Endometrial microvascular endothelial cells (primary cell): ENCODE measurements around the gene OAS1. TPM values are rescaled to one million over a fixed set of nuclear protein-coding genes. Genes with fewer than 3 reads are reported as not detected.

Source experiments
- in situ Hi-C: cut with HindIII; loops from 2 replicates; pipeline ENCODE4 v1.10.0; 2017; ENCODE audit warnings: low sequenced_read_pairs, low pct_unique_long_range_greater_than_20kb; ENCODE audit errors: inconsistent ontology term
- total RNA-seq: library from RNA; depleted of rRNA; stranded (reverse); fragments of >200 nt; gene quantifications from one replicate; pipeline ENCODE4 v1.2.3, GENCODE V29; 2015; ENCODE audit errors: inconsistent ontology term

Gene OAS1
- total RNA-seq, 1 donor from 2014 or later: 14.0 TPM

DNA sequence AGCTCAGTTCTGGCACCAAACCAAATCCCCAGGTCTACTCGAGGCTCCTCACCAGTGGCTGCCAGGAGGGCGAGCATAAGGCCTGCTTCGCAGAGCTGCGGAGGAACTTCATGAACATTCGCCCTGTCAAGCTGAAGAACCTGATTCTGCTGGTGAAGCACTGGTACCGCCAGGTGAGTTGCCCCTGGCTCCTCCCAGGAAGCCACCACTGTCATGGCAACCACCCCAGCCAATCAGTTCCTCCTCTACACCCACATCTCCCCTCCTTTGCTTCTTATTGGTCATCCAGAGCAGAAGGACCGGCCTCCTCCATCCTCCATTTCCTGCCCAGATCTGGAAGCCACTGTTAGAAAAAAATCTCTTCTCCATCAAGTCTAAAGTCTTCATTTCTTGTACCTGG is 54.3 kb downstream of the OAS1 start:
- in situ Hi-C loops: no loop called here

DNA sequence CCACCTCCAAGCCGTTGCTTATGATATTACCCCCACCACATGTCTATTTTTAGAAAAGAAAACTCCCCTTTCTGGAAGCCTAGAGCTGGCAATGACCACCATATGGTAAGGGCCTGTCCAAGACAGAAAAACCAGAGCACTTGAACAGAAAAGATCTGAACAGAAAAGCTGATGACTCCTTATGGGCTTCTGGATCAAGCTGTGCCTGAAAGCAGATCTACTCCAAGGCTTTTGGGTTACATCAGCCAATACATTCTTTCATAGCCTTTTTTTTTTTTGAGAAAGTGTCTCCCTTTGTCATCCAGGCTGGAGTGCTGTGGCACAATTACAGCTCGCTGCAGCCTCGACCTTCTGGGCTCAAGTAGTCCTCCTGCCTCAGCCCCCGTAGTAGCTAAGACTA is 54.8 kb downstream of the OAS1 start:
- in situ Hi-C loops: no loop called here

GRCh38 chr12:112962561-112962960 is 55.8 kb downstream of the OAS1 start:
- in situ Hi-C loops: no loop called here

DNA sequence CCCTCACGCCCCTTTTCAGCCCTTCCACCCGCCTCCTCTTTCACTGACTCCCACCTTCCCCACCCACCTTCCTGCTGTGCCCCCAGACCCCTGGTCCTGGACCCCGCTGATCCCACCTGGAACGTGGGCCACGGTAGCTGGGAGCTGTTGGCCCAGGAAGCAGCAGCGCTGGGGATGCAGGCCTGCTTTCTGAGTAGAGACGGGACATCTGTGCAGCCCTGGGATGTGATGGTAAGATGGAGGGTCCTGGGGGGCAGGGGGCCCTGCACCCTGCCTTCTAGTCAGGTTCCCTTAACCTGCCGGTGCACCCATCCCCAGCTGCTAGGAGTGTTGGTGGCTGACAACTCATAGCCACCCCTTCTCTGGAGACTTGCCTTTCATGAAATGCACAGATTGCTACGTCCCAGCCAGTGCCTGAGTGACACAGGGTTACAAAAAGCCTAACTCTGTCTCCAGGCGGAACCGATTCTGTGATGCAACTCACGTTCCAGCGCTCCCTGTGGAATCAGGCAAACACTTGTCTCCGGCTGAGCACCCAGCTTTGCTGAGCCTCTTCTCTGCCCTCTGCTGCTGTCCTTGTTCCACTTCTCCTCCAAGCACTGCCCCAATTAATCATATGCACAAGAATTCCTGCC is 56.6 kb downstream of the OAS1 start:
- in situ Hi-C loops: no loop called here

GRCh38 chr12:112964067-112964670 is 57.4 kb downstream of the OAS1 start:
- in situ Hi-C loops: no loop called here

DNA sequence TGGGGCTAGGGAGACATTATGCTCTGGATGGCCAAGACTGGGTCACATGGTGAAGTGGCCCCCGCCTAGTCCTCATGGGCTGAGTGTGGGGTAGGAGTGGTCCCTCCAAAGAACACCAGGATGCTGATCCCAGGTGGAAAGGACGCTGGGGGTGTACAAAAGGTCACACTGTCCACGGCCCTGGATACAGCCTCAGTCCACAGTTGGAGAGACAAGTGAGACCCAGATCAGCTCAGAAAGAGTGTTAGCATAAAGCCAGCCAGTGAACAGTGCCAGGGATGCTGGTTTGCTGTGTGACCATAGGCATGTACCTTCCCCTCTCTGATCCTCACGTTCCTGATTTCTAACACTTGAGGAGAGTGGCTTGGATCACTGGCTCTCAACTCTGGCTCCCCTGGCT is 58.2 kb downstream of the OAS1 start:
- in situ Hi-C loops: no loop called here

DNA sequence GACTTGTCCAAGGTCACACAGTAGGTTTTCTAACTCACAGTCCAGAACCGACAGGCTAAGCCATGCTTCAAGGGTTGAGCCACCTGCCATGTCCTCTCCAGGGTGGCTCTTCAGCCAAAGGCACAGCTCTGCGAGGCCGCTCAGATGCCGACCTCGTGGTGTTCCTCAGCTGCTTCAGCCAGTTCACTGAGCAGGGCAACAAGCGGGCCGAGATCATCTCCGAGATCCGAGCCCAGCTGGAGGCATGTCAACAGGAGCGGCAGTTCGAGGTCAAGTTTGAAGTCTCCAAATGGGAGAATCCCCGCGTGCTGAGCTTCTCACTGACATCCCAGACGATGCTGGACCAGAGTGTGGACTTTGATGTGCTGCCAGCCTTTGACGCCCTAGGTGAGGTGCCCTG is 58.9 kb downstream of the OAS1 start:
- in situ Hi-C loops: no loop called here

DNA sequence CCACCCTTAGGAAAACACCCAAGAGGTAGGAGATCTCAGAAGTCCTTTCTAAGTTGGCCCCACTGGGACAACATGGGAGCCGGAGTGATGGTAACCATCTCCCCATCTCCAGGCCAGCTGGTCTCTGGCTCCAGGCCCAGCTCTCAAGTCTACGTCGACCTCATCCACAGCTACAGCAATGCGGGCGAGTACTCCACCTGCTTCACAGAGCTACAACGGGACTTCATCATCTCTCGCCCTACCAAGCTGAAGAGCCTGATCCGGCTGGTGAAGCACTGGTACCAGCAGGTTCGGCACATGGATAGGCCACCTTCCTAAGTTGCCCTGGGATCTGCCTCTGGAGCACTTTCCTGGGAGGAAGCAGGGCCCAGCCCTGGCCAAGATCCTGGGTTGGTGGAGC is 60.5 kb downstream of the OAS1 start:
- in situ Hi-C loops: no loop called here

DNA sequence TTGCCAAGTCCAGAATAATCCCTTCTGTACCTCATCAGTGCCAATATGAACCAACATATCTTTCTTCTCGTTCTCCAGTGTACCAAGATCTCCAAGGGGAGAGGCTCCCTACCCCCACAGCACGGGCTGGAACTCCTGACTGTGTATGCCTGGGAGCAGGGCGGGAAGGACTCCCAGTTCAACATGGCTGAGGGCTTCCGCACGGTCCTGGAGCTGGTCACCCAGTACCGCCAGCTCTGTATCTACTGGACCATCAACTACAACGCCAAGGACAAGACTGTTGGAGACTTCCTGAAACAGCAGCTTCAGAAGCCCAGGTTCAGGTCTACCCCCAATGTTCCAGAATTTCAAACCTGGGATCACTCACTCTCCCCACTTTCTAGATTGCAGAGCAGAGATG is 61.1 kb downstream of the OAS1 start:
- in situ Hi-C loops: no loop called here

Other genes with a start within 250 kb of the OAS1 start
- gene RPH3A, start 115.2 kb upstream of the OAS1 start, total RNA-seq: not detected
- 70.8 TPM for gene OAS3, start 31.5 kb downstream of the OAS1 start, total RNA-seq
- 50.3 TPM for gene OAS2, start 71.6 kb downstream of the OAS1 start, total RNA-seq
- gene DTX1, start 149.8 kb downstream of the OAS1 start, total RNA-seq: not detected
- not detected for gene RASAL1, start 228.8 kb downstream of the OAS1 start, total RNA-seq
- not detected for gene CFAP73, start 242.8 kb downstream of the OAS1 start, total RNA-seq